Thyroid gland (tissue), 4 donors: ENCODE data around the gene MAGEA9B.

Source experiments
- POLR2A ChIP-seq, 2 donors: fragments of 450-650 bp; IDR thresholded peaks; one replicate each; pipeline ENCODE4 v1.6.1; 2017; ENCODE audit warnings: antibody characterized with exemption in 2 of 2, mild to moderate bottlenecking in 2 of 2, moderate library complexity in 1 of 2
- TF ChIP-seq, protein P1 (sequence below), 6 experiments: fragments of 200-600 bp in 3 of 6; fragments of 450-650 bp in 3 of 6; sonication (generic) in 3 of 6; IDR thresholded peaks; one replicate each; pipeline ENCODE4 v1.5.1; 2016 to 2019; ENCODE audit warnings: antibody characterized with exemption in 6 of 6, mild to moderate bottlenecking in 2 of 6, inconsistent platforms in 1 of 6, moderate library complexity in 1 of 6

DNA sequence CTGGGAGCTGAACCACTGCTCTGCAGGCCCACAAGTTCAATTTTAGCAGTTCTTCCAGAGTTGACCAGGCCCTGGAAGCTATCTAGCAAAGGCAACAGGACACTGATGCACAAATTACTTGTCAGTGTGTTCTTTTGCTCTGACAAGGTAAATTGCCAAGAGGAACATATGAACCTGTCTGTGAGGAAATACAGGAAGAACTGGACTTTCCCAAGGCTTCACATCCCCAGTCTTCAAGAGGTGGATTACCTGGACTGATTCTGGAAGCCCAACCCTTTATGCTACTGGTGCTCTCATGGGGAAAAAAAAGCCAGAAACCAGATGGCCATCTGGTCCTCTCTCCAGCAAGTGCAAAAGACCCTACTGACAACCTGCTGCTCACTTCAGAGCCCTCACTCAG lies 46.3 kb upstream of the MAGEA9B start:
- TF ChIP-seq, protein P1, sequence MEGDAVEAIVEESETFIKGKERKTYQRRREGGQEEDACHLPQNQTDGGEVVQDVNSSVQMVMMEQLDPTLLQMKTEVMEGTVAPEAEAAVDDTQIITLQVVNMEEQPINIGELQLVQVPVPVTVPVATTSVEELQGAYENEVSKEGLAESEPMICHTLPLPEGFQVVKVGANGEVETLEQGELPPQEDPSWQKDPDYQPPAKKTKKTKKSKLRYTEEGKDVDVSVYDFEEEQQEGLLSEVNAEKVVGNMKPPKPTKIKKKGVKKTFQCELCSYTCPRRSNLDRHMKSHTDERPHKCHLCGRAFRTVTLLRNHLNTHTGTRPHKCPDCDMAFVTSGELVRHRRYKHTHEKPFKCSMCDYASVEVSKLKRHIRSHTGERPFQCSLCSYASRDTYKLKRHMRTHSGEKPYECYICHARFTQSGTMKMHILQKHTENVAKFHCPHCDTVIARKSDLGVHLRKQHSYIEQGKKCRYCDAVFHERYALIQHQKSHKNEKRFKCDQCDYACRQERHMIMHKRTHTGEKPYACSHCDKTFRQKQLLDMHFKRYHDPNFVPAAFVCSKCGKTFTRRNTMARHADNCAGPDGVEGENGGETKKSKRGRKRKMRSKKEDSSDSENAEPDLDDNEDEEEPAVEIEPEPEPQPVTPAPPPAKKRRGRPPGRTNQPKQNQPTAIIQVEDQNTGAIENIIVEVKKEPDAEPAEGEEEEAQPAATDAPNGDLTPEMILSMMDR (IDR thresholded peaks at IDR 0.05) = no peak
- TF ChIP-seq POLR2A (IDR thresholded peaks at IDR 0.05) = no peak
